Measurements from ENCODE around the gene USP7.

Gene USP7

GRCh38 chr16:8862309-8863130, 101.2 kb downstream of the USP7 start:
- Histone ChIP-seq H3K27me3 (no peaks in the 10 kb centered on the region), H3K27ac (no peak overlapping the region), H3K9me3 (no peaks in the 10 kb centered on the region), H3K36me3 (peaks cover 9 to 18% (median 17%) of the 10 kb centered on the region in 3 donors), H3K4me3 (no peak overlapping the region), H3K4me1 (peaks cover 0 to 83% (median 56%) of the 10 kb centered on the region in 4 donors)
- no peak for DNase-seq
- intact Hi-C loops (cut with DNase I; ENCODE audit: low total_unique reads), result loop anchor here (10.0 kb wide), 2 partner anchors 102 to 232 kb away; partner anchors contain the start of genes HAPSTR1 and USP7
- no peak for TF ChIP-seq CTCF (IDR thresholded peaks at IDR 0.05)

GRCh38 chr16:8861563-8862308, 102.0 kb downstream of the USP7 start:
- Histone ChIP-seq H3K4me3 (no peak overlapping the region), H3K27ac (peak overlapping the region in 1 of 2 donors; percentile 34), H3K4me1 (peaks cover 0 to 75% (median 49%) of the 10 kb centered on the region in 4 donors), H3K27me3 (no peaks in the 10 kb centered on the region), H3K9me3 (no peaks in the 10 kb centered on the region), H3K36me3 (peaks cover 12 to 22% (median 20%) of the 10 kb centered on the region in 3 donors)
- no peak for TF ChIP-seq CTCF (IDR thresholded peaks at IDR 0.05)
- DNase-seq, result no peak
- intact Hi-C loops (cut with DNase I; ENCODE audit: low total_unique reads), result loop anchor here (10.0 kb wide), 2 partner anchors 103 to 233 kb away; partner anchors contain the start of genes HAPSTR1 and USP7

GRCh38 chr16:8859913-8860881, 103.5 kb downstream of the USP7 start:
- Histone ChIP-seq H3K27me3 (no peaks in the 10 kb centered on the region), H3K9me3 (no peaks in the 10 kb centered on the region), H3K4me3 (no peak overlapping the region), H3K27ac (peak overlapping the region in 1 of 2 donors; percentile 64), H3K4me1 (peaks cover 0 to 59% (median 35%) of the 10 kb centered on the region in 4 donors), H3K36me3 (peaks cover 18 to 37% (median 35%) of the 10 kb centered on the region in 3 donors)
- intact Hi-C loops (cut with DNase I; ENCODE audit: low total_unique reads), result loop anchor here (10.0 kb wide), 2 partner anchors 105 to 235 kb away; partner anchors contain the start of genes HAPSTR1 and USP7
- DNase-seq, result peak; percentile 69 to 83
- TF ChIP-seq CTCF (IDR thresholded peaks at IDR 0.05), result no peak

GRCh38 chr16:8858994-8859912, 104.5 kb downstream of the USP7 start:
- Histone ChIP-seq H3K4me3 (no peak overlapping the region), H3K27me3 (no peaks in the 10 kb centered on the region), H3K27ac (peak overlapping the region in 1 of 2 donors; percentile 64), H3K36me3 (peaks cover 28 to 47% (median 45%) of the 10 kb centered on the region in 3 donors), H3K4me1 (peaks cover 0 to 50% (median 25%) of the 10 kb centered on the region in 4 donors), H3K9me3 (no peaks in the 10 kb centered on the region)
- TF ChIP-seq CTCF (IDR thresholded peaks at IDR 0.05), result no peak
- no peak for DNase-seq
- intact Hi-C loops (cut with DNase I; ENCODE audit: low total_unique reads), result no loop called here

Measured in tibial artery (tissue), 4 donors.